HG03558 (cell line): Measurements from ENCODE around the gene OR6C4.
"Not testable (repeated sequence)": the region's sequence is repeated elsewhere in the genome, so short reads cannot be mapped to it uniquely, and the experiment has no call there.

Experiments used
- ATAC-seq: cut with Tn5 transposase; IDR thresholded peaks from one replicate; pipeline ENCODE4 v1.9.1; 2021; ENCODE audit warnings: moderate number of reproducible peaks; ENCODE audit not compliant: unreplicated experiment; ENCODE audit errors: extremely low read depth

OR6C4 gene

GRCh38 chr12:55549302-55549701, at the start of gene OR6C4:
TSS of gene OR6C4 (plus strand) at chr12:55549602. CDS start at chr12:55551227, 1,625 bp downstream.
- ATAC-seq, result no peak

- ATAC-seq, result no peak
Observed at GRCh38 chr12:55499810-55500252, 49.6 kb upstream of the OR6C4 start.

- ATAC-seq, result no peak
Observed at GRCh38 chr12:55501601-55502000, 47.8 kb upstream of the OR6C4 start.

- no peak for ATAC-seq
Observed at GRCh38 chr12:55515696-55516095, 33.7 kb upstream of the OR6C4 start.

- no peak for ATAC-seq
Observed at GRCh38 chr12:55516391-55516790, 33.0 kb upstream of the OR6C4 start.

- ATAC-seq, result not testable (repeated sequence)
Observed at GRCh38 chr12:55548235-55548634, 1.2 kb upstream of the OR6C4 start.

- no peak for ATAC-seq
Observed at GRCh38 chr12:55548756-55549155, 646 bp upstream of the OR6C4 start.

- no peak for ATAC-seq
Observed at GRCh38 chr12:55554296-55554695, 4.9 kb downstream of the OR6C4 start.

GRCh38 chr12:55570060-55570459, 20.7 kb downstream of the OR6C4 start:
- ATAC-seq, result not testable (repeated sequence)

- ATAC-seq, result not testable (repeated sequence)
Observed at GRCh38 chr12:55570689-55571088, 21.3 kb downstream of the OR6C4 start.

- ATAC-seq, result no peak
Observed at GRCh38 chr12:55572168-55572567, 22.8 kb downstream of the OR6C4 start, which contains the start of gene OR2AP1. TSS of gene OR2AP1 (plus strand) at chr12:55572468. CDS start at chr12:55574415, 1,947 bp downstream.

GRCh38 chr12:55582066-55582465, 32.7 kb downstream of the OR6C4 start:
- no peak for ATAC-seq

- ATAC-seq, result no peak
Observed at GRCh38 chr12:55585817-55586216, 36.4 kb downstream of the OR6C4 start.

GRCh38 chr12:55590152-55590551, 40.8 kb downstream of the OR6C4 start:
- ATAC-seq, result not testable (repeated sequence)
